ENCODE measurements around the gene INAFM2.

- no peak for TF ChIP-seq POLR2A (IDR thresholded peaks at IDR 0.05; ENCODE audit: low read length)
- TF ChIP-seq GATA1 (IDR thresholded peaks at IDR 0.05; ENCODE audit: low read depth, low read length) = no peak
Observed at GRCh38 chr15:40354408-40355171, 31.1 kb downstream of the INAFM2 start.
